A673 (cell line): ENCODE data around the gene C16orf86.

ENCODE experiments used
- CTCF ChIP-seq: fragments of 300-800, 200-600 bp; sonication (generic); conservative IDR thresholded peaks from 2 replicates; pipeline ENCODE4 v1.5.1; 2017; ENCODE audit warnings: low read depth, mild to moderate bottlenecking, antibody characterized with exemption, low read length, moderate library complexity, mixed read lengths
- EZH2 ChIP-seq: fragments of 200-600 bp; sonication (generic); IDR thresholded peaks from 2 replicates; pipeline ENCODE4 v1.6.1; 2017; ENCODE audit warnings: borderline replicate concordance, low read depth, mild to moderate bottlenecking, mixed read lengths, antibody characterized with exemption, low read length; ENCODE audit not compliant: poor library complexity, severe bottlenecking

DNA sequence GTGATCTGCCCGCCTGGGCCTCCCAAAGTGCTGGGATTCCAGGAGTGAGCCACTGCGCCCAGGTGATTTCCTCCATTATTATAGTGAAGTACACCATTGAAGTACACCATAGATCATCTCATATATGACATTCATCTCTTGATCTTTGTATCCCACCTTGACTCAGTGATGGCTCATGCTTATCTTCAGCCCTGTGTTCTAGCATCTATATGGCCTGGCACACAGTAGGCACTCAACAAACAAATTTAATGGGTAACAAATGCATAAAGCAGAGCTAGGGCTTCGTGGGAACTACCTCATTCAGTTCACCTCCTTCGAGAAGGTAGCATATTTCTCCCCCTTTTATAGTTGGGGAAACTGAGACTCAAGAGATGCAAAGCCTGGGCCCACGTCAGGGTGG lies 1.0 kb upstream of the C16orf86 start:
- no peak for TF ChIP-seq EZH2
- TF ChIP-seq CTCF, result no peak
